H9 (cell line): ENCODE results near the gene SERTAD2. TPM values are rescaled to one million over a fixed set of nuclear protein-coding genes. Genes with fewer than 3 reads are reported as not detected.

Experiments
- DNase-seq: peaks from one replicate; pipeline ENCODE4 v3.0.0-alpha.2; 2017
- H2AFZ ChIP-seq: one replicate; pipeline ENCODE4 v1.6.1; 2013; ENCODE audit warnings: mild to moderate bottlenecking, low read length, control low read depth, moderate library complexity
- H2AK5ac ChIP-seq: 2 replicates; pipeline ENCODE4 v1.6.1; 2013; ENCODE audit warnings: low read length, control low read depth, mixed read lengths; ENCODE audit not compliant: insufficient read length
- H2BK120ac ChIP-seq: one replicate; pipeline ENCODE4 v1.6.1; 2013; ENCODE audit warnings: low read depth, mild to moderate bottlenecking, low read length, control low read depth, inconsistent platforms; ENCODE audit not compliant: poor library complexity, severe bottlenecking
- H2BK12ac ChIP-seq: 2 replicates; pipeline ENCODE4 v1.6.1; 2013; ENCODE audit warnings: low read length, control low read depth, mixed read lengths, low read depth; ENCODE audit not compliant: insufficient read length
- H2BK15ac ChIP-seq: 2 replicates; pipeline ENCODE4 v1.6.1; 2013; ENCODE audit warnings: low read depth, low read length, control low read depth
- H2BK20ac ChIP-seq: one replicate; pipeline ENCODE4 v1.6.1; 2013; ENCODE audit warnings: low read depth, mild to moderate bottlenecking, low read length, control low read depth, inconsistent platforms; ENCODE audit not compliant: poor library complexity, severe bottlenecking
- H2BK5ac ChIP-seq: 2 replicates; pipeline ENCODE4 v1.6.1; 2013; ENCODE audit warnings: low read length, control low read depth, mixed read lengths; ENCODE audit not compliant: insufficient read length
- H3K14ac ChIP-seq: 2 replicates; pipeline ENCODE4 v1.6.1; 2013; ENCODE audit warnings: low read length, control low read depth; ENCODE audit not compliant: insufficient read depth
- H3K18ac ChIP-seq: 2 replicates; pipeline ENCODE4 v1.6.1; 2013; ENCODE audit warnings: low read depth, mild to moderate bottlenecking, mixed read lengths, low read length, control low read depth; ENCODE audit not compliant: insufficient read length
- H3K23ac ChIP-seq: 2 replicates; pipeline ENCODE4 v1.6.1; 2013; ENCODE audit warnings: low read length, control low read depth, mixed read lengths, low read depth; ENCODE audit not compliant: insufficient read length
- H3K23me2 ChIP-seq: 2 replicates; pipeline ENCODE4 v1.6.1; 2013; ENCODE audit warnings: low read depth, mild to moderate bottlenecking, mixed read lengths, low read length, control low read depth; ENCODE audit not compliant: insufficient read length, poor library complexity, severe bottlenecking
- H3K27ac ChIP-seq: 2 replicates; pipeline ENCODE4 v1.5.1; 2013; ENCODE audit warnings: low read length, control low read depth, mixed read lengths, low read depth; ENCODE audit not compliant: insufficient read length
- H3K27me3 ChIP-seq: 2 replicates; pipeline ENCODE4 v1.6.1; 2013; ENCODE audit warnings: low read length, control low read depth, inconsistent platforms; ENCODE audit not compliant: insufficient read depth
- H3K4ac ChIP-seq: 2 replicates; pipeline ENCODE4 v1.6.1; 2013; ENCODE audit warnings: low read depth, mild to moderate bottlenecking, control low read depth, inconsistent platforms, low read length, moderate library complexity
- H3K4me1 ChIP-seq: 2 replicates; pipeline ENCODE4 v1.6.1; 2013; ENCODE audit warnings: low read length, control low read depth, inconsistent platforms; ENCODE audit not compliant: insufficient read depth
- H3K4me2 ChIP-seq: 2 replicates; pipeline ENCODE4 v1.6.1; 2013; ENCODE audit warnings: low read length, control low read depth, mixed read lengths; ENCODE audit not compliant: insufficient read length, insufficient read depth
- H3K56ac ChIP-seq: 2 replicates; pipeline ENCODE4 v1.6.1; 2013; ENCODE audit warnings: low read depth, mild to moderate bottlenecking, mixed read lengths, low read length, control low read depth; ENCODE audit not compliant: insufficient read length
- H3K79me1 ChIP-seq: 2 replicates; pipeline ENCODE4 v1.6.1; 2013; ENCODE audit warnings: low read depth, mild to moderate bottlenecking, moderate library complexity, low read length, control low read depth, inconsistent platforms; ENCODE audit not compliant: insufficient read depth, poor library complexity, severe bottlenecking
- H3K79me2 ChIP-seq: 2 replicates; pipeline ENCODE4 v1.6.1; 2013; ENCODE audit warnings: low read length, control low read depth, inconsistent platforms; ENCODE audit not compliant: insufficient read depth
- H3K9ac ChIP-seq: 2 replicates; pipeline ENCODE4 v1.6.1; 2013; ENCODE audit warnings: low read length, control low read depth, mixed read lengths; ENCODE audit not compliant: insufficient read length; ENCODE audit errors: extremely low read depth
- H3K9me3 ChIP-seq: one replicate; pipeline ENCODE4 v1.6.1; 2013; ENCODE audit warnings: low read depth, low read length, inconsistent platforms; ENCODE audit not compliant: control insufficient read depth
- H3T11ph ChIP-seq: one replicate; pipeline ENCODE4 v1.6.1; 2013; ENCODE audit warnings: mild to moderate bottlenecking, low read length, control low read depth, inconsistent platforms
- H4K20me1 ChIP-seq: one replicate; pipeline ENCODE4 v1.6.1; 2013; ENCODE audit not compliant: control insufficient read depth, insufficient read length, insufficient read depth
- H4K5ac ChIP-seq: 2 replicates; pipeline ENCODE4 v1.6.1; 2013; ENCODE audit warnings: low read depth, mild to moderate bottlenecking, mixed read lengths, low read length, control low read depth; ENCODE audit not compliant: insufficient read length
- H4K8ac ChIP-seq: replicated peaks from 2 replicates; pipeline ENCODE4 v1.6.1; 2013; ENCODE audit warnings: low read length, control low read depth, mixed read lengths, low read depth; ENCODE audit not compliant: insufficient read length
- H4K91ac ChIP-seq: 2 replicates; pipeline ENCODE4 v1.6.1; 2013; ENCODE audit warnings: low read depth, mild to moderate bottlenecking, moderate library complexity, mixed read lengths, low read length, control low read depth; ENCODE audit not compliant: insufficient read length
- H3K27ac Mint-ChIP-seq, 3 experiments: 2 replicates in 2 of 3; 3 replicates in 1 of 3; pipeline ENCODE4 v1.8.0; 2020 to 2021; ENCODE audit warnings: mixed read lengths in 3 of 3, mild to moderate bottlenecking in 1 of 3, moderate library complexity in 1 of 3
- H3K27me3 Mint-ChIP-seq: 2 replicates; pipeline ENCODE4 v1.8.0; 2021; ENCODE audit warnings: low read depth, mild to moderate bottlenecking, moderate library complexity, mixed read lengths
- H3K36me3 Mint-ChIP-seq, 3 experiments: 2 replicates in 2 of 3; 3 replicates in 1 of 3; pipeline ENCODE4 v1.8.0; 2020 to 2021; ENCODE audit warnings: low read depth in 3 of 3, mixed read lengths in 3 of 3; ENCODE audit not compliant: insufficient read depth in 1 of 3
- H3K4me1 Mint-ChIP-seq, 2 experiments: 2 replicates each; pipeline ENCODE4 v1.8.0; 2020; ENCODE audit warnings: mixed read lengths in 2 of 2
- H3K4me3 Mint-ChIP-seq, 2 experiments: 2 replicates in 1 of 2; 3 replicates in 1 of 2; pipeline ENCODE4 v1.8.0; 2020 to 2021; ENCODE audit warnings: mild to moderate bottlenecking in 2 of 2, mixed read lengths in 2 of 2, moderate library complexity in 1 of 2
- H3K9me3 Mint-ChIP-seq, 2 experiments: 2 replicates in 1 of 2; 3 replicates in 1 of 2; pipeline ENCODE4 v1.8.0; 2020; ENCODE audit warnings: mild to moderate bottlenecking in 2 of 2, mixed read lengths in 2 of 2, moderate library complexity in 1 of 2
- CTCF ChIP-seq: fragments of 200-600 bp; sonication (generic); conservative IDR thresholded peaks from 3 replicates; pipeline ENCODE4 v1.8.0; 2021; ENCODE audit warnings: antibody characterized with exemption, mild to moderate bottlenecking
- WGBS: extraction: QIAGEN DNeasy Blood & Tissue Kit; methylation state at CpG from one replicate; pipeline ENCODE4 v1.1.7; 2013; ENCODE audit warnings: missing lambda C conversion rate, low lambda C conversion rate, mixed read lengths; ENCODE audit not compliant: insufficient read length; ENCODE audit errors: extremely low coverage; 5-methylcytosine and 5-hydroxymethylcytosine counted together
- total RNA-seq: library from RNA; stranded (reverse); gene quantifications from 2 replicates; pipeline ENCODE4 v1.2.1, GENCODE V29; 2021

The SERTAD2 gene
- total RNA-seq, 1 experiment from 2014 or later, result 3.5 TPM

- H3K9ac ChIP-seq, result no peak overlapping the region
- H4K8ac ChIP-seq, result no peak overlapping the region
- H3K4me1 Mint-ChIP-seq, result peaks cover 37 to 42% of the 10 kb centered on the region in 2 experiments
- no peak for DNase-seq
- no peaks in the 10 kb centered on the region for H3K23me2 ChIP-seq
- no peaks in the 10 kb centered on the region for H3K9me3 ChIP-seq
- H3K14ac ChIP-seq, result no peak overlapping the region
- no peak overlapping the region for H4K91ac ChIP-seq
- no peak overlapping the region for H3K56ac ChIP-seq
- H4K5ac ChIP-seq, result no peak overlapping the region
- WGBS, result no CpG with 5 or more reads among the region's 11 CpGs
- no peaks in the 10 kb centered on the region for H4K20me1 ChIP-seq
- no peak overlapping the region for H3K23ac ChIP-seq
- H2BK120ac ChIP-seq, result no peak overlapping the region
- no peak overlapping the region for H3K27ac Mint-ChIP-seq
- peaks cover 2% of the 10 kb centered on the region for H3K79me1 ChIP-seq
- peaks cover under 1% of the 10 kb centered on the region; the same call in 1 of the 2 replicates for H3K27me3 Mint-ChIP-seq
- no peak overlapping the region for H3K18ac ChIP-seq
- no peaks in the 10 kb centered on the region for H3K9me3 Mint-ChIP-seq
- no peak for TF ChIP-seq CTCF
- no peak overlapping the region for H2AFZ ChIP-seq
- peaks cover 6 to 23% (median 14%) of the 10 kb centered on the region in 3 experiments; a peak in 6 of 7 replicates for H3K36me3 Mint-ChIP-seq
- H3K27me3 ChIP-seq, result no peaks in the 10 kb centered on the region
- no peak overlapping the region for H2BK12ac ChIP-seq
- H3K4me2 ChIP-seq, result no peak overlapping the region
- no peak overlapping the region for H3T11ph ChIP-seq
- H3K27ac ChIP-seq, result no peak overlapping the region
- no peaks in the 10 kb centered on the region for H3K79me2 ChIP-seq
- H2BK15ac ChIP-seq, result no peak overlapping the region
- no peak overlapping the region for H2BK5ac ChIP-seq
- no peak overlapping the region for H2AK5ac ChIP-seq
- H2BK20ac ChIP-seq, result no peak overlapping the region
- H3K4ac ChIP-seq, result no peak overlapping the region
- no peaks in the 10 kb centered on the region for H3K4me1 ChIP-seq
- no peak overlapping the region for H3K4me3 Mint-ChIP-seq
Measured at GRCh38 chr2:64634345-64635267, 19.1 kb downstream of the SERTAD2 start.
